ENCODE measurements around the gene ESR2. TPM values are rescaled to one million over a fixed set of nuclear protein-coding genes. Genes with fewer than 3 reads are reported as not detected.

ESR2 gene
- total RNA-seq, result under 0.01 TPM in 1 of 2 replicates, not detected in the other

GRCh38 chr14:64293976-64294671, at the start of gene ESR2:
Gene ESR2 (minus strand): TSS chr14:64294371. CDS start chr14:64282985, 11,386 bp downstream.

Small RNAs within 50 kb of the gene (small RNA-seq; reads per million reads assigned to genes)
- gene MIR548H1, result not detected

Other genes starting within 250 kb of the ESR2 start
- gene MTHFD1, start 94.0 kb upstream of the ESR2 start, total RNA-seq, result 48.5 and 70.0 TPM in 2 replicates
- under 0.01 and 0.20 TPM in 2 replicates for gene AKAP5, start 171.1 kb upstream of the ESR2 start, total RNA-seq
- gene ZBTB25, start 209.5 kb upstream of the ESR2 start, total RNA-seq, result 6.2 and 7.2 TPM in 2 replicates
- gene ZBTB1, start 210.4 kb upstream of the ESR2 start, total RNA-seq, result 35.3 and 40.3 TPM in 2 replicates
- 0.73 and 1.2 TPM in 2 replicates for gene HSPA2, start 246.4 kb upstream of the ESR2 start, total RNA-seq